HUES48 (cell line): ENCODE data around the gene RECQL5.
"Not testable (repeated sequence)": the region's sequence is repeated elsewhere in the genome, so short reads cannot be mapped to it uniquely, and the experiment has no call there.

Source experiments
- H3K27ac ChIP-seq: one replicate; pipeline ENCODE4 v1.7.0; 2013; ENCODE audit warnings: low read depth, low read length, inconsistent platforms
- H3K27me3 ChIP-seq: 2 replicates; pipeline ENCODE4 v1.6.1; 2013; ENCODE audit warnings: mild to moderate bottlenecking, low read length; ENCODE audit not compliant: control insufficient read depth, insufficient read depth
- H3K36me3 ChIP-seq: 2 replicates; pipeline ENCODE4 v1.6.1; 2013; ENCODE audit warnings: low read length; ENCODE audit not compliant: control insufficient read depth, insufficient read depth
- H3K4me1 ChIP-seq: 2 replicates; pipeline ENCODE4 v1.6.1; 2013; ENCODE audit warnings: mild to moderate bottlenecking, low read length; ENCODE audit not compliant: control insufficient read depth, insufficient read depth
- H3K4me3 ChIP-seq: 2 replicates; pipeline ENCODE4 v1.5.1; 2013; ENCODE audit warnings: mild to moderate bottlenecking, low read depth, low read length
- H3K9ac ChIP-seq: 2 replicates; pipeline ENCODE4 v1.6.1; 2013; ENCODE audit warnings: mild to moderate bottlenecking, low read depth, low read length, moderate library complexity
- H3K9me3 ChIP-seq: 2 replicates; pipeline ENCODE4 v1.6.1; 2013; ENCODE audit warnings: low read length; ENCODE audit not compliant: control insufficient read depth, insufficient read depth

The RECQL5 gene

GRCh38 chr17:75590314-75590761, 76.6 kb downstream of the RECQL5 start:
- H3K36me3 ChIP-seq: no peaks in the 10 kb centered on the region
- H3K4me1 ChIP-seq: peaks cover 4% of the 10 kb centered on the region; the same call in 1 of the 2 replicates
- no peak overlapping the region for H3K27ac ChIP-seq
- H3K9me3 ChIP-seq: no peaks in the 10 kb centered on the region
- H3K4me3 ChIP-seq: no peak overlapping the region; the same call in 1 of the 2 replicates
- no peak overlapping the region for H3K9ac ChIP-seq
- H3K27me3 ChIP-seq: no peaks in the 10 kb centered on the region; the same call in 1 of the 2 replicates

- peak overlapping the region; percentile 72; the same call in 1 of the 2 replicates for H3K4me3 ChIP-seq
- H3K9ac ChIP-seq: no peak overlapping the region
- H3K36me3 ChIP-seq: no peaks in the 10 kb centered on the region
- peaks cover 4% of the 10 kb centered on the region; the same call in 1 of the 2 replicates for H3K4me1 ChIP-seq
- H3K27ac ChIP-seq: no peak overlapping the region
- H3K9me3 ChIP-seq: no peaks in the 10 kb centered on the region
- H3K27me3 ChIP-seq: no peaks in the 10 kb centered on the region; the same call in 1 of the 2 replicates
These were observed 77.0 kb downstream of the RECQL5 start for GRCh38 chr17:75589919-75590303.

GRCh38 chr17:75589012-75589918, 77.7 kb downstream of the RECQL5 start:
- H3K27ac ChIP-seq: no peak overlapping the region
- H3K4me1 ChIP-seq: peaks cover 4% of the 10 kb centered on the region; the same call in 1 of the 2 replicates
- H3K36me3 ChIP-seq: no peaks in the 10 kb centered on the region
- H3K9me3 ChIP-seq: no peaks in the 10 kb centered on the region
- H3K9ac ChIP-seq: peak overlapping the region; percentile 51; the same call in 1 of the 2 replicates
- H3K27me3 ChIP-seq: no peaks in the 10 kb centered on the region; the same call in 1 of the 2 replicates
- H3K4me3 ChIP-seq: peak overlapping the region; percentile 72

- Histone ChIP-seq H3K27ac (no peak overlapping the region), H3K27me3 (no peaks in the 10 kb centered on the region; the same call in 1 of the 2 replicates)
These were observed 78.3 kb downstream of the RECQL5 start for GRCh38 chr17:75588596-75589011.

GRCh38 chr17:75587675-75588595, 79.0 kb downstream of the RECQL5 start, which contains the start of gene MYO15B:
Gene MYO15B, plus strand, starts transcription at chr17:75587800. Its CDS starts 258 bp downstream, at chr17:75588058.
- Histone ChIP-seq H3K4me1 (peaks cover 4% of the 10 kb centered on the region; the same call in 1 of the 2 replicates), H3K9me3 (no peaks in the 10 kb centered on the region), H3K4me3 (peak within 1 kb of the TSS; percentile 67), H3K9ac (peak within 1 kb of the TSS; percentile 51; the same call in 1 of the 2 replicates), H3K27me3 (no peaks in the 10 kb centered on the region; the same call in 1 of the 2 replicates), H3K36me3 (no peaks in the 10 kb centered on the region), H3K27ac (no peak within 1 kb of the TSS)

More at GRCh38 chr17:75588596-75589011, 78.3 kb downstream of the RECQL5 start:
- peaks cover 4% of the 10 kb centered on the region; the same call in 1 of the 2 replicates for H3K4me1 ChIP-seq
- no peaks in the 10 kb centered on the region for H3K9me3 ChIP-seq
- H3K4me3 ChIP-seq: peak overlapping the region; percentile 67
- H3K36me3 ChIP-seq: no peaks in the 10 kb centered on the region
- peak overlapping the region; percentile 51; the same call in 1 of the 2 replicates for H3K9ac ChIP-seq

- Histone ChIP-seq H3K9ac (no peak overlapping the region), H3K36me3 (no peaks in the 10 kb centered on the region), H3K4me3 (no peak overlapping the region), H3K27me3 (no peaks in the 10 kb centered on the region; the same call in 1 of the 2 replicates), H3K27ac (no peak overlapping the region), H3K4me1 (peaks cover 4% of the 10 kb centered on the region; the same call in 1 of the 2 replicates), H3K9me3 (no peaks in the 10 kb centered on the region)
These were observed 82.1 kb downstream of the RECQL5 start for GRCh38 chr17:75584849-75585175.

- not testable (repeated sequence) for H3K27me3 ChIP-seq, H3K36me3 ChIP-seq, H3K27ac ChIP-seq, H3K4me1 ChIP-seq, H3K9me3 ChIP-seq, H3K4me3 ChIP-seq, H3K9ac ChIP-seq
These were observed 83.8 kb downstream of the RECQL5 start for GRCh38 chr17:75583197-75583596.

- not testable (repeated sequence) for H3K36me3 ChIP-seq, H3K4me1 ChIP-seq, H3K27me3 ChIP-seq, H3K9ac ChIP-seq, H3K4me3 ChIP-seq, H3K27ac ChIP-seq, H3K9me3 ChIP-seq
These were observed 85.7 kb downstream of the RECQL5 start for GRCh38 chr17:75581121-75581725.
